GM06990 (cell line): ENCODE data around the gene PER3.

Experiments
- DNase-seq: peaks from one replicate; pipeline ENCODE4 v3.0.0-alpha.2; 2011; ENCODE audit not compliant: insufficient read length; ENCODE audit errors: extremely low read depth
- H3K27me3 ChIP-seq: replicated peaks from 2 replicates; pipeline ENCODE4 v1.6.0; 2011; ENCODE audit warnings: low read length; ENCODE audit not compliant: control insufficient read depth, insufficient read depth
- H3K36me3 ChIP-seq: 2 replicates; pipeline ENCODE4 v1.5.1; 2011; ENCODE audit warnings: low read length; ENCODE audit not compliant: control insufficient read depth, insufficient read depth
- H3K4me3 ChIP-seq: replicated peaks from 2 replicates; pipeline ENCODE4 v1.5.1; 2011; ENCODE audit warnings: low read depth, mild to moderate bottlenecking, control low read depth, low read length
- TF ChIP-seq, protein P1 (sequence below): IDR thresholded peaks from 2 replicates; pipeline ENCODE4 v1.5.1; 2011; ENCODE audit warnings: low read length, control low read depth, mild to moderate bottlenecking, inconsistent platforms; ENCODE audit not compliant: insufficient read depth, poor library complexity, severe bottlenecking

The PER3 gene

DNA sequence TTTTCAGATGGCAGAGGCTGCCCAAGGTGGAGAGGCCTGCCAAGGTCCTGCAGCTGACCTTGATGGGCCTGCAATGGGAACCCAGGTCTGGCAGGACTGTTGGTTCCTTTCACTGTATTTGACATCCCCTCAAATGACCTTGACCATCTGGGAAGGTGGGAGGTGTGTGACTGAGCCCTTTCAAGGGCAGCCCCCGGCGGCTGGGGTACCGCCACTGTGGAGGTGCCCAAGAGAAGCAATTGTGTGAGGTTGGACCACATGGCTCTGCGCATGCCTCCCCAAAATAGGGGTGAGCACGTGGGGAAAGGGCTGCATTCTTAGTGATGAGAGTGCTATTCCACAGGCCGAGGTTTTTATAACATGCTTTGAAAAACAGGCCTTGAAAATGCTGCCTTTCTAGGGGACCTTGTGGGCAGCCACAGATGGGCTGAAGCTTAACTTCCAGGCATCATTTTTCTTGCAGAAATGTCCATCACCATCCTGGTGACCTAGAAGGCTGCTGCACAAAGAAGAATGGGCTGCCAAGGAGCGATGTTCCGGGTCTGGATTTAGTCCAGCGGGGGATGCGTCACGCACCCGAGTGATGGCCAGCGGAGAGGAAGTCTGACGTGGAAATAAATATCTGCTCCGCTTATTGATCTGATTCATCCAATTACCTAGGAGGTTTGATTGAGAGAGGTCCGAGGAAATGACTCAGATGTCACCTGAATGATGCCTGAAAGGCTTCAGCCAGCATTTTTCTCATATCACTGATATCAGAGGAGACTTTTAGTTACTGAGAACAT, 85.2 kb downstream of the PER3 start:
- DNase-seq = no peak
- H3K27me3 ChIP-seq = no peaks in the 10 kb centered on the region
- H3K4me3 ChIP-seq = no peak overlapping the region
- H3K36me3 ChIP-seq = no peaks in the 10 kb centered on the region
- TF ChIP-seq, protein P1, sequence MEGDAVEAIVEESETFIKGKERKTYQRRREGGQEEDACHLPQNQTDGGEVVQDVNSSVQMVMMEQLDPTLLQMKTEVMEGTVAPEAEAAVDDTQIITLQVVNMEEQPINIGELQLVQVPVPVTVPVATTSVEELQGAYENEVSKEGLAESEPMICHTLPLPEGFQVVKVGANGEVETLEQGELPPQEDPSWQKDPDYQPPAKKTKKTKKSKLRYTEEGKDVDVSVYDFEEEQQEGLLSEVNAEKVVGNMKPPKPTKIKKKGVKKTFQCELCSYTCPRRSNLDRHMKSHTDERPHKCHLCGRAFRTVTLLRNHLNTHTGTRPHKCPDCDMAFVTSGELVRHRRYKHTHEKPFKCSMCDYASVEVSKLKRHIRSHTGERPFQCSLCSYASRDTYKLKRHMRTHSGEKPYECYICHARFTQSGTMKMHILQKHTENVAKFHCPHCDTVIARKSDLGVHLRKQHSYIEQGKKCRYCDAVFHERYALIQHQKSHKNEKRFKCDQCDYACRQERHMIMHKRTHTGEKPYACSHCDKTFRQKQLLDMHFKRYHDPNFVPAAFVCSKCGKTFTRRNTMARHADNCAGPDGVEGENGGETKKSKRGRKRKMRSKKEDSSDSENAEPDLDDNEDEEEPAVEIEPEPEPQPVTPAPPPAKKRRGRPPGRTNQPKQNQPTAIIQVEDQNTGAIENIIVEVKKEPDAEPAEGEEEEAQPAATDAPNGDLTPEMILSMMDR = no peak

DNA sequence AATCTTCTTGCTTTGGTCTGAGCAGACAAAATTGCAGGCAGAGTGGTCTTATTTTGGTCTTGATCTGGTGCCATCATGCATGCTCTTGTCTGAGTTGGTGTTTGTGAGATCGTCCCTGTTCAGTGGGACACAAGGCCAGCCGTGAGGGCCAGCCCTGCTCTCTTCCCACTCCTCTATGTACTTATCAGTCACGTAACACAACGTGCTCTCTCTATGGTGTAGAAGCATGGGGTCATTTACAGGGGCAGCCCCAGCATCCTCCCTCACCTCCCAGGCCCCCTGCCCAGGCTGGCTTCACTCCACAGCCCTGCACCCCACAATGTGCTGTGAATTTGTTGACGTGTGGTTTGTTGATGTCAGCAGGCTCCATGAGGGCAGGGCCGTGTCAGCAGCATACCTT, 87.0 kb downstream of the PER3 start:
- TF ChIP-seq, protein P1 = no peak
- DNase-seq = no peak
- no peak overlapping the region for H3K4me3 ChIP-seq
- no peaks in the 10 kb centered on the region for H3K27me3 ChIP-seq
- H3K36me3 ChIP-seq = no peaks in the 10 kb centered on the region

DNA sequence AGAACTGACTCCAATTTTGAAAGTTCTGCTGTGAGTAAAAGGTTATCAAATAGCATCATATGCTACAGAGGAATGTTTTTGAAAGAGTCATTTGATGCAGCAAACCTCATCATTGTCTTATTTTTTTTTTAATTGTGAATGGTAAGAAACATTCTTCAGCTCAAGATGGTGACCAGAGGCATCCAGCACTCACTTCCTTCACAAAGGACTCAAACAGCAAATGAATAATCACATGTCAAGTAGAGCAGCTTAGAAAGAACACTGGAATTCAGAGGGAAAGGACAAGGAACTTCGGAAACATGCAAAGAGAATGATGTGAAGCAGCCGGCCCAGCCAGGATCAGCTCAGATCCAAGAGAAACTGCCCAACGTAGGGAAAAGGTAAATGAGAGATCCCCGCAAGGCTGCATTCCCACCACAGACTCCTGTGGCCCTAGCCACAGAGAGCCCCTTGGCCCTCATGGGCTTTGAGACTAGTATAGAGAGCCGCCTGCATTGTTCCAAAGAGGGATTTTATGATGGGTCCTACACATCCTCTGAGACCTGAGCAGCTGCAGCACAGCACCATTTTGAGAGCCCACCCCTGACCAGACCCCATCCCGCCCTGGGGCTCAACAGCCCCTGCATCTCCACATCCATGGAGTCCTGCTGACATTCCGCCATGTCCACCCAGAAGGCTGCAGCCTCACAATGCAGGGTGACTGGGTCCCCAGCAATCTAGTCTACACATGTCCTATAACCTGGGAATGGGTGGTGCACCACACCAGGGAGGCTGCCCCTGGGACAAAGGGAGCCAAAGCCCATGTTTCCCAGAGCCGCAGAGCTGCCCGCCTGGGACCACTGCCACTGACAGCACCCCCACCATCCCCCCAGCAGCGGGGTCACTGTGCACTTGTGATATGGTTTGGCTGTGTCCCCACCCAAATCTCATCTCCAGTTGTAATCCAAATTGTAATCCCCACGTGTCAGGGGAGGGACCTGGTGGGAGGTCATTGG, 90.0 kb downstream of the PER3 start:
- TF ChIP-seq, protein P1 = no peak
- no peak for DNase-seq
- no peak overlapping the region for H3K4me3 ChIP-seq
- no peaks in the 10 kb centered on the region for H3K36me3 ChIP-seq
- H3K27me3 ChIP-seq = no peaks in the 10 kb centered on the region

DNA sequence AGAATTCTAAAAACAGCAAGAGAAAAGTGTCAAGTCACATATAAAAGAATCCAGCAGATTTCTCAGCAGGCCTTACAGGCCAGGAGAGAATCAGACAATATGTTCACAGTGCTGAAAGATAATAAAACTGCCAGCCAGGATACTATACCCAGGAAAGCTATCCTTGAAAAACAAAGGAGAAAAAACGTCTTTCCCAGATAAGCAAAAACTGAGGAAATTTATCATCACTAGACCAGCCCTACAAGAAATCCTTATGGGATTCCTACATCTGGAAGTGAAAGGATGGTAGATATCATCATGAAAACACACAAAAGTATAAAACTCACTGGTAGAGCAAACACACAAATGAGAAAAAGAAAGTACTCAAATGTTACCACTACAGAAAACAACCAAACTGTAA, 93.9 kb downstream of the PER3 start:
- Histone ChIP-seq H3K27me3 (no peaks in the 10 kb centered on the region), H3K36me3 (no peaks in the 10 kb centered on the region), H3K4me3 (no peak overlapping the region)
- no peak for DNase-seq
- TF ChIP-seq, protein P1 = no peak

DNA sequence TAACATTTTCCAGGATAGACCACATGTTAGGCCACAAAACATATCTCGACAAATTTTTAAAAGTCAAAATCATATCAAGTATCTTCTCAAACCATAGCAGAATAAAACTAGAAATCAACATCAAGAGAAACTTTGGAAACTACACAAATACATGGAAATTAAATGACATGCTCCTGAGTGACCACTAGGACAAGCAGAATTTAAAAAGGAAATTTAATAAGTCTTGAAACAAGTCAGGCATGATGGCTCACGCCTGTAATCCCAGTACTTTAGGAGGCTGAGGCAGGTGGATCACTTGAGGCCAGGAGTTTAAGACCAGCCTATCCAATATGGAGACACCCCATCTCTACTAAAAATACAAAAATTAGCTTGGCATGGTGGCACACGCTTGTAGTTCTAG, 95.1 kb downstream of the PER3 start:
- Histone ChIP-seq H3K27me3 (no peaks in the 10 kb centered on the region), H3K36me3 (no peaks in the 10 kb centered on the region), H3K4me3 (no peak overlapping the region)
- TF ChIP-seq, protein P1 = no peak
- DNase-seq = no peak
